ENCODE data around the gene MYO5A.

DNA sequence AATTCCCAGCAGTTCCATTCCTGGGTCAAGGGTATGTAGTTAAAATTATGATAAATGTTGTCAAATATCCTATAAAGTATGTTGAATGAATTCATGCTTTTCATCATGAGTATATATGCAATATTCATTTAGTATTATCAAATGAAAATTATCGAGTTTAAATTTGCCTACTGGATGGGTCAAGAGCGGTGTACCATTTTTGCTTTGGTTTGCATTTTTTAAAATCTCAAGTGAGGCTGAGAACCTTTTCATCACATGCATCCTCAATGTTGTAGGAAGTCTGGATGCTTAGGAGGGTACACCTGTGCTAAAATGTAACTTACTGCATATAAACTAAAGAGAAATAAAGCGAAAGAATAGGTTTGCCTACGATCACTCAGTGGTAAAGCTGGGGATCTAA lies 137.6 kb downstream of the MYO5A start:
- TF ChIP-seq, protein P1, sequence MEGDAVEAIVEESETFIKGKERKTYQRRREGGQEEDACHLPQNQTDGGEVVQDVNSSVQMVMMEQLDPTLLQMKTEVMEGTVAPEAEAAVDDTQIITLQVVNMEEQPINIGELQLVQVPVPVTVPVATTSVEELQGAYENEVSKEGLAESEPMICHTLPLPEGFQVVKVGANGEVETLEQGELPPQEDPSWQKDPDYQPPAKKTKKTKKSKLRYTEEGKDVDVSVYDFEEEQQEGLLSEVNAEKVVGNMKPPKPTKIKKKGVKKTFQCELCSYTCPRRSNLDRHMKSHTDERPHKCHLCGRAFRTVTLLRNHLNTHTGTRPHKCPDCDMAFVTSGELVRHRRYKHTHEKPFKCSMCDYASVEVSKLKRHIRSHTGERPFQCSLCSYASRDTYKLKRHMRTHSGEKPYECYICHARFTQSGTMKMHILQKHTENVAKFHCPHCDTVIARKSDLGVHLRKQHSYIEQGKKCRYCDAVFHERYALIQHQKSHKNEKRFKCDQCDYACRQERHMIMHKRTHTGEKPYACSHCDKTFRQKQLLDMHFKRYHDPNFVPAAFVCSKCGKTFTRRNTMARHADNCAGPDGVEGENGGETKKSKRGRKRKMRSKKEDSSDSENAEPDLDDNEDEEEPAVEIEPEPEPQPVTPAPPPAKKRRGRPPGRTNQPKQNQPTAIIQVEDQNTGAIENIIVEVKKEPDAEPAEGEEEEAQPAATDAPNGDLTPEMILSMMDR (IDR thresholded peaks at IDR 0.05) = no peak
- TF ChIP-seq POLR2A (IDR thresholded peaks at IDR 0.05; ENCODE audit: low read depth) = no peak
